ENCODE data around the gene EIF4A2.
"Not testable (repeated sequence)": the region's sequence is repeated elsewhere in the genome, so short reads cannot be mapped to it uniquely, and the experiment has no call there.

EIF4A2 gene

DNA sequence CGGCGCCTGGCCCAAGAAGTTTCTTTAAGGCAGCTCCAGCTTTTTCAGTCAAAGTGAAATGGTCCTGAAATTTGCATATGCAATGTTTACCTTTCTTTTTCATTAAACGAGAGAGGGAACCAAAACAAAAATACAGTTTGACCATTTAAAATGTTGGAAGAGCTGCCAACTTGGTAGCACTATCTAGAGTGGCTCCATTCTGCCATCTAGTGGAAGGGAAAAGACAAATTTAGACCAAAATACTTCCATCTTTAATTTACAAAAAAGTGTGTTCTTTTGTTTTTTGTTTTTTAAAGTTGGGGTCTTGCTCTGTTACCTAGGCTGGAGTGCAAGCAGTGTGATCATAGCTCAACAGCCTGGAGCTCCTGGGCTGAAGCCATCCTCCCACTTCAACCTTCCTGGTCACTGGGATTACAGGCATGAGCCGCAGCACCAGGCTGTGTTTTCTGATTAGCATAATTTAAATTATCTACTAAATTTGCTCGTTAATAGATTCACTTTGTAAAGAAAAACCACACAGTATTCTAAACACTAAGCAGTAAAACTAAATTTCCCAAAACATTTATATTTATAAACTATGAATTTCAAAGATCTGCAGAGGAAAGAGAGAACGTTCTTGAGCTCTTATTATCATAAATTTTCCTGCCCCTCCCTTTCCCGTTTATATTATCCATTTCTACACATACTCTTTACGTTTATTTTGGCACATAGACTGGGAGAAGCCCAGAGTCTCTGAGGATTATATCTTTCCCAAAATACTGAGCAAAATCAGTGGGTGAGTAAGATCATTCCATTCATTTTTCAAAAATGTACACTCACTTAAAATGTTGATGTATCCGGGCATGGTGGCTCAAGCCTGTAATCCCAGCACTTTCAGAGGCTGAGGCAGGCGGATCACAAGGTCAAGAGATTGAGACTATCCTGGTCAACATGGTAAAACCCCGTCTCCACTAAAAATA lies 38.3 kb downstream of the EIF4A2 start:
- H3K27me3 ChIP-seq (ENCODE audit: control insufficient read depth, insufficient read depth, low read length), result peaks cover 26% of the 10 kb centered on the region
- no peaks in the 10 kb centered on the region for H3K9me3 ChIP-seq (ENCODE audit: control insufficient read depth, insufficient read depth, low read length)
- no peak overlapping the region for H3K9ac ChIP-seq (ENCODE audit: low read depth, low read length)
- no peak overlapping the region for H3K4me3 ChIP-seq (ENCODE audit: low read depth, low read length)
- no peak overlapping the region for H3K27ac ChIP-seq (ENCODE audit: low read depth, low read length)
- H3K4me1 ChIP-seq (ENCODE audit: control insufficient read depth, insufficient read depth, low read length), result peaks cover 26% of the 10 kb centered on the region
- no peaks in the 10 kb centered on the region for H3K36me3 ChIP-seq (ENCODE audit: control insufficient read depth, insufficient read depth, low read length)

- H3K4me1 ChIP-seq (ENCODE audit: control insufficient read depth, insufficient read depth, low read length), result peaks cover 26% of the 10 kb centered on the region
- H3K27ac ChIP-seq (ENCODE audit: low read depth, low read length); H3K9ac ChIP-seq (ENCODE audit: low read depth, low read length); H3K9me3 ChIP-seq (ENCODE audit: control insufficient read depth, insufficient read depth, low read length); H3K4me3 ChIP-seq (ENCODE audit: low read depth, low read length); H3K36me3 ChIP-seq (ENCODE audit: control insufficient read depth, insufficient read depth, low read length): not testable (repeated sequence)
- H3K27me3 ChIP-seq (ENCODE audit: control insufficient read depth, insufficient read depth, low read length), result peaks cover 26% of the 10 kb centered on the region
These were observed 39.0 kb downstream of the EIF4A2 start for GRCh38 chr3:186822388-186822759.

GRCh38 chr3:186823386-186823785 lies 40.0 kb downstream of the EIF4A2 start:
- H3K4me3 ChIP-seq (ENCODE audit: low read depth, low read length), result no peak overlapping the region
- H3K36me3 ChIP-seq (ENCODE audit: control insufficient read depth, insufficient read depth, low read length), result no peaks in the 10 kb centered on the region
- H3K9me3 ChIP-seq (ENCODE audit: control insufficient read depth, insufficient read depth, low read length), result no peaks in the 10 kb centered on the region
- no peak overlapping the region for H3K27ac ChIP-seq (ENCODE audit: low read depth, low read length)
- no peak overlapping the region for H3K9ac ChIP-seq (ENCODE audit: low read depth, low read length)
- H3K4me1 ChIP-seq (ENCODE audit: control insufficient read depth, insufficient read depth, low read length), result peaks cover 29% of the 10 kb centered on the region
- H3K27me3 ChIP-seq (ENCODE audit: control insufficient read depth, insufficient read depth, low read length), result peaks cover 35% of the 10 kb centered on the region

- peak overlapping the region; percentile 57; the same call in 1 of the 2 replicates for H3K4me3 ChIP-seq (ENCODE audit: low read depth, low read length)
These were observed 41.2 kb downstream of the EIF4A2 start for GRCh38 chr3:186824430-186825139.

GRCh38 chr3:186825294-186825821 lies 42.0 kb downstream of the EIF4A2 start:
- Histone ChIP-seq H3K36me3 (ENCODE audit: control insufficient read depth, insufficient read depth, low read length) (no peaks in the 10 kb centered on the region), H3K4me1 (ENCODE audit: control insufficient read depth, insufficient read depth, low read length) (peaks cover 30% of the 10 kb centered on the region), H3K9ac (ENCODE audit: low read depth, low read length) (no peak overlapping the region), H3K27me3 (ENCODE audit: control insufficient read depth, insufficient read depth, low read length) (peaks cover 54% of the 10 kb centered on the region), H3K4me3 (ENCODE audit: low read depth, low read length) (peak overlapping the region; percentile 57), H3K27ac (ENCODE audit: low read depth, low read length) (no peak overlapping the region), H3K9me3 (ENCODE audit: control insufficient read depth, insufficient read depth, low read length) (no peaks in the 10 kb centered on the region)

More at GRCh38 chr3:186824430-186825139, 41.2 kb downstream of the EIF4A2 start:
- Histone ChIP-seq H3K36me3 (ENCODE audit: control insufficient read depth, insufficient read depth, low read length) (no peaks in the 10 kb centered on the region), H3K4me1 (ENCODE audit: control insufficient read depth, insufficient read depth, low read length) (peaks cover 30% of the 10 kb centered on the region), H3K27me3 (ENCODE audit: control insufficient read depth, insufficient read depth, low read length) (peaks cover 47% of the 10 kb centered on the region), H3K27ac (ENCODE audit: low read depth, low read length) (no peak overlapping the region), H3K9ac (ENCODE audit: low read depth, low read length) (no peak overlapping the region), H3K9me3 (ENCODE audit: control insufficient read depth, insufficient read depth, low read length) (no peaks in the 10 kb centered on the region)

GRCh38 chr3:186825872-186826409 lies 42.6 kb downstream of the EIF4A2 start:
- Histone ChIP-seq H3K27me3 (ENCODE audit: control insufficient read depth, insufficient read depth, low read length) (peaks cover 60% of the 10 kb centered on the region), H3K36me3 (ENCODE audit: control insufficient read depth, insufficient read depth, low read length) (no peaks in the 10 kb centered on the region), H3K9me3 (ENCODE audit: control insufficient read depth, insufficient read depth, low read length) (no peaks in the 10 kb centered on the region), H3K9ac (ENCODE audit: low read depth, low read length) (no peak overlapping the region), H3K4me1 (ENCODE audit: control insufficient read depth, insufficient read depth, low read length) (peaks cover 30% of the 10 kb centered on the region), H3K4me3 (ENCODE audit: low read depth, low read length) (peak overlapping the region; percentile 57), H3K27ac (ENCODE audit: low read depth, low read length) (no peak overlapping the region)

DNA sequence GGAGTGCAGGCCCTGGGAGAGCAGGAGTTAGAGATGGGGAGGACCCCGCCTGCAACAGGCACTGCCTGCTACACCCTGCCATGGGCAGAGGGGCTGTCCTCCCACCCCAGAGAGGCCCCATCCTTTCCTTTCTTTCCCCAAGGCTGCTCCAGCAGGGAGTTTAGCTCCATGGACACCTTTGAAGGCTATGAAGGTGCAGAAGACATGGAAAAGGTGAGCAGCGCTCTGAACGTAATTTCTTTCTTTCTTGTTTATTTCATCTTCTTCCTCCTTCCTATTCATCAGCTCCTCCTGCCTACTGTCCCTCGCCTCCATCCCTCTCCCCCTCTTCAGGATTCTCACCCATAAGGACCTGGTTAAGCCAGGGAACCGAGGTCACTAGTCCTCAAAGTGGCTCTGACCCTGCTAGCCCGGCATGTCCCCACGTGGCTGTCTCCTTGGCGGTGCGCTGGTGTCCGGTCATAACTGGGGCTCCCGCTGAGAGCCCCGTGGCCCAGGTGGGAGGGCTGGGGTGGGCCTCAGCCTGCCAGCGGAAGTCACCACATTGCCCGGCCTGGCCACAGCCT lies 43.1 kb downstream of the EIF4A2 start:
- no peaks in the 10 kb centered on the region for H3K36me3 ChIP-seq (ENCODE audit: control insufficient read depth, insufficient read depth, low read length)
- H3K9me3 ChIP-seq (ENCODE audit: control insufficient read depth, insufficient read depth, low read length), result no peaks in the 10 kb centered on the region
- no peak overlapping the region for H3K9ac ChIP-seq (ENCODE audit: low read depth, low read length)
- H3K27ac ChIP-seq (ENCODE audit: low read depth, low read length), result no peak overlapping the region
- peak overlapping the region; percentile 57 for H3K4me3 ChIP-seq (ENCODE audit: low read depth, low read length)
- H3K4me1 ChIP-seq (ENCODE audit: control insufficient read depth, insufficient read depth, low read length), result peaks cover 30% of the 10 kb centered on the region
- peaks cover 61% of the 10 kb centered on the region for H3K27me3 ChIP-seq (ENCODE audit: control insufficient read depth, insufficient read depth, low read length)

- Histone ChIP-seq H3K4me3 (ENCODE audit: low read depth, low read length) (peak overlapping the region; percentile 67), H3K9ac (ENCODE audit: low read depth, low read length) (peak overlapping the region; percentile 24; the same call in 1 of the 2 replicates), H3K36me3 (ENCODE audit: control insufficient read depth, insufficient read depth, low read length) (no peaks in the 10 kb centered on the region), H3K27me3 (ENCODE audit: control insufficient read depth, insufficient read depth, low read length) (peaks cover 61% of the 10 kb centered on the region), H3K4me1 (ENCODE audit: control insufficient read depth, insufficient read depth, low read length) (peaks cover 30% of the 10 kb centered on the region), H3K9me3 (ENCODE audit: control insufficient read depth, insufficient read depth, low read length) (no peaks in the 10 kb centered on the region), H3K27ac (ENCODE audit: low read depth, low read length) (no peak overlapping the region)
These were observed 43.8 kb downstream of the EIF4A2 start for GRCh38 chr3:186826976-186827857.

GRCh38 chr3:186828340-186828739 lies 45.0 kb downstream of the EIF4A2 start:
- no peak overlapping the region for H3K27ac ChIP-seq (ENCODE audit: low read depth, low read length)

GRCh38 chr3:186831798-186832197 lies 48.4 kb downstream of the EIF4A2 start:
- H3K9ac ChIP-seq (ENCODE audit: low read depth, low read length), result no peak overlapping the region
- peaks cover 34% of the 10 kb centered on the region for H3K27me3 ChIP-seq (ENCODE audit: control insufficient read depth, insufficient read depth, low read length)
- no peak overlapping the region for H3K27ac ChIP-seq (ENCODE audit: low read depth, low read length)
- peaks cover 3% of the 10 kb centered on the region; the same call in 1 of the 2 replicates for H3K4me1 ChIP-seq (ENCODE audit: control insufficient read depth, insufficient read depth, low read length)
- no peaks in the 10 kb centered on the region for H3K9me3 ChIP-seq (ENCODE audit: control insufficient read depth, insufficient read depth, low read length)
- no peak overlapping the region for H3K4me3 ChIP-seq (ENCODE audit: low read depth, low read length)
- no peaks in the 10 kb centered on the region for H3K36me3 ChIP-seq (ENCODE audit: control insufficient read depth, insufficient read depth, low read length)

More at GRCh38 chr3:186828340-186828739, 45.0 kb downstream of the EIF4A2 start:
- no peaks in the 10 kb centered on the region for H3K36me3 ChIP-seq (ENCODE audit: control insufficient read depth, insufficient read depth, low read length)
- H3K27me3 ChIP-seq (ENCODE audit: control insufficient read depth, insufficient read depth, low read length), result peaks cover 61% of the 10 kb centered on the region
- no peaks in the 10 kb centered on the region for H3K9me3 ChIP-seq (ENCODE audit: control insufficient read depth, insufficient read depth, low read length)
- no peak overlapping the region for H3K9ac ChIP-seq (ENCODE audit: low read depth, low read length)
- H3K4me1 ChIP-seq (ENCODE audit: control insufficient read depth, insufficient read depth, low read length), result peaks cover 30% of the 10 kb centered on the region
- no peak overlapping the region for H3K4me3 ChIP-seq (ENCODE audit: low read depth, low read length)

Measured in HUES48 (cell line).